PC-3 (cell line): ENCODE data around the gene MUS81. TPM values are rescaled to one million over a fixed set of nuclear protein-coding genes. Genes with fewer than 3 reads are reported as not detected.

Experiments
- ATAC-seq: fragments of 200-7000 bp; cut with Tn5 transposase; 2 replicates; pipeline ENCODE4 v1.9.1; 2020; ENCODE audit warnings: mild to moderate bottlenecking, moderate library complexity
- BruUV-seq: library from RNA; stranded (reverse); fragments of 400-500 nt; replicated peaks from 2 replicates; lab custom pipeline; 2021; lab: Mats Ljungman, UMichigan
- CTCF ChIA-PET: fragments of 300-600 bp; sonication (Branson Sonifier 250); formaldehyde crosslinking; loops from one replicate; lab custom pipeline; 2022; ENCODE audit warnings: antibody characterized with exemption; lab: Charles Lee
- POLR2A ChIA-PET: fragments of 300-600 bp; sonication (Branson Sonifier 250); formaldehyde crosslinking; loops from one replicate; lab custom pipeline; 2022; ENCODE audit warnings: antibody characterized with exemption; ENCODE audit not compliant: unreplicated experiment; lab: Charles Lee
- DNase-seq: peaks from one replicate; pipeline ENCODE4 v3.0.0-alpha.2; 2015
- H2AFZ ChIP-seq: fragments of 300-600 bp; sonication (generic); 2 replicates; pipeline ENCODE4 v1.6.0; 2016; ENCODE audit warnings: antibody characterized with exemption, low read length
- H3F3A ChIP-seq: fragments of 300-600 bp; sonication (generic); one replicate; pipeline ENCODE4 v1.6.0; 2017; ENCODE audit warnings: antibody characterized with exemption, low read length, control low read depth, mild to moderate bottlenecking; ENCODE audit not compliant: unreplicated experiment
- H3K27ac ChIP-seq: fragments of 300-600 bp; sonication (generic); 2 replicates; pipeline ENCODE4 v1.5.1; 2016; ENCODE audit warnings: mild to moderate bottlenecking, low read length
- H3K27me3 ChIP-seq: fragments of 300-600 bp; sonication (generic); 2 replicates; pipeline ENCODE4 v1.6.1; 2016; ENCODE audit warnings: low read length, mixed read lengths
- H3K36me3 ChIP-seq: fragments of 300-600 bp; sonication (generic); 2 replicates; pipeline ENCODE4 v1.6.1; 2016; ENCODE audit warnings: low read depth, mixed run types, low read length, mixed read lengths
- H3K4me1 ChIP-seq: fragments of 300-600 bp; sonication (generic); 2 replicates; pipeline ENCODE4 v1.5.1; 2016; ENCODE audit warnings: low read length; ENCODE audit not compliant: insufficient read depth
- H3K4me2 ChIP-seq: fragments of 300-600 bp; sonication (generic); 2 replicates; pipeline ENCODE4 v1.6.0; 2016; ENCODE audit warnings: low read length
- H3K4me3 ChIP-seq: fragments of 300-600 bp; sonication (generic); 2 replicates; pipeline ENCODE4 v1.5.1; 2016; ENCODE audit warnings: mild to moderate bottlenecking, low read length, mixed read lengths
- H3K79me2 ChIP-seq: fragments of 300-600 bp; sonication (generic); 2 replicates; pipeline ENCODE4 v1.6.1; 2017; ENCODE audit warnings: low read length, mixed read lengths
- H3K9ac ChIP-seq: fragments of 300-600 bp; sonication (generic); 2 replicates; pipeline ENCODE4 v1.6.0; 2016; ENCODE audit warnings: mild to moderate bottlenecking, low read length
- H3K9me2 ChIP-seq: fragments of 300-600 bp; sonication (generic); replicated peaks from 2 replicates; pipeline ENCODE4 v1.6.1; 2016; ENCODE audit warnings: mixed run types, low read length, mixed read lengths
- H3K9me3 ChIP-seq: fragments of 300-600 bp; sonication (generic); 2 replicates; pipeline ENCODE4 v1.6.1; 2016; ENCODE audit warnings: low read length, mixed read lengths
- H4K20me1 ChIP-seq: fragments of 300-600 bp; sonication (generic); 2 replicates; pipeline ENCODE4 v1.6.1; 2016; ENCODE audit warnings: low read length, mixed read lengths
- CTCF ChIP-seq: fragments of 300-600 bp; sonication (generic); conservative IDR thresholded peaks from 2 replicates; pipeline ENCODE4 v1.5.1; 2017; ENCODE audit warnings: antibody characterized with exemption, low read depth, mild to moderate bottlenecking, low read length
- EZH2 ChIP-seq: fragments of 300-600 bp; sonication (generic); IDR thresholded peaks from one replicate; pipeline ENCODE4 v1.6.1; 2017; ENCODE audit warnings: antibody characterized with exemption, mild to moderate bottlenecking, low read length; ENCODE audit not compliant: unreplicated experiment
- EZH2phosphoT487 ChIP-seq: fragments of 300-600 bp; sonication (generic); IDR thresholded peaks from 2 replicates; pipeline ENCODE4 v1.6.1; 2018; ENCODE audit warnings: mild to moderate bottlenecking, antibody characterized with exemption, low read length, borderline replicate concordance
- intact Hi-C: fragments of 100-400 bp; cut with micrococcal nuclease; formaldehyde crosslinking; loops from 2 replicates; pipeline ENCODE4 v1.9.0; 2023
- total RNA-seq: library from RNA; depleted of rRNA; stranded (reverse); fragments of >200 nt; gene quantifications from 2 replicates; pipeline ENCODE4 v1.2.3, GENCODE V29; 2014

The MUS81 gene
- total RNA-seq, 1 experiment from 2014 or later = 82.0 TPM

GRCh38 chr11:65883786-65884715, 23.8 kb downstream of the MUS81 start:
- intact Hi-C loops = loop anchor here (1.0 kb wide), 1 partner anchor 105 kb away; no protein-coding TSS in a partner anchor

GRCh38 chr11:65884716-65885092, 24.5 kb downstream of the MUS81 start:
- Histone ChIP-seq H3K79me2 (peaks cover 36% of the 10 kb centered on the region), H3K9ac (no peak overlapping the region), H3K9me2 (no peaks in the 10 kb centered on the region), H3K27ac (no peak overlapping the region), H3K27me3 (no peaks in the 10 kb centered on the region), H3K4me3 (no peak overlapping the region), H4K20me1 (no peaks in the 10 kb centered on the region), H3K36me3 (peaks cover 37% of the 10 kb centered on the region), H3K4me2 (no peak overlapping the region), H3K9me3 (no peaks in the 10 kb centered on the region), H2AFZ (no peak overlapping the region), H3F3A (peaks cover 2% of the 10 kb centered on the region), H3K4me1 (peaks cover 25% of the 10 kb centered on the region)
- intact Hi-C loops = loop anchor here (1.0 kb wide), 1 partner anchor 105 kb away; no protein-coding TSS in a partner anchor
- CTCF ChIA-PET = interaction anchor here (0.5 to 2.0 kb wide), 8 partner anchors 17 to 385 kb away, joined by 3 to 14 read pairs (median 6); partner anchors contain the start of gene MUS81
- TF ChIP-seq CTCF (peak; percentile 100), EZH2 (no peak), EZH2phosphoT487 (no peak)
- DNase-seq (peak; percentile 89), ATAC-seq (peak; percentile 8)
- BruUV-seq = no TSS peak
- POLR2A ChIA-PET = interaction anchor here (0.6 kb wide), 1 partner anchor 26 kb away, joined by 4 read pairs; no protein-coding TSS in a partner anchor

More at GRCh38 chr11:65883786-65884715, 23.8 kb downstream of the MUS81 start:
- no peak overlapping the region for H3K4me3 ChIP-seq
- BruUV-seq = no TSS peak
- H3K4me1 ChIP-seq = peaks cover 18% of the 10 kb centered on the region
- TF ChIP-seq EZH2 (no peak), EZH2phosphoT487 (no peak), CTCF (no peak)
- DNase-seq = no peak
- H3K4me2 ChIP-seq = no peak overlapping the region
- no peak overlapping the region for H2AFZ ChIP-seq
- no peaks in the 10 kb centered on the region for H4K20me1 ChIP-seq
- no peaks in the 10 kb centered on the region for H3F3A ChIP-seq
- H3K27me3 ChIP-seq = no peaks in the 10 kb centered on the region
- POLR2A ChIA-PET = no interaction called here
- CTCF ChIA-PET = interaction anchor here (0.6 to 2.0 kb wide), 7 partner anchors 18 to 386 kb away, joined by 4 to 14 read pairs (median 6); partner anchors contain the start of gene MUS81
- H3K36me3 ChIP-seq = peaks cover 37% of the 10 kb centered on the region
- no peak overlapping the region for H3K27ac ChIP-seq
- no peaks in the 10 kb centered on the region for H3K9me3 ChIP-seq
- no peak overlapping the region for H3K9ac ChIP-seq
- H3K9me2 ChIP-seq = no peaks in the 10 kb centered on the region
- peaks cover 36% of the 10 kb centered on the region for H3K79me2 ChIP-seq
- ATAC-seq = no peak
